Esophagus muscularis mucosa (tissue), 4 donors: ENCODE measurements around the gene PRR14. TPM values are rescaled to one million over a fixed set of nuclear protein-coding genes. Genes with fewer than 3 reads are reported as not detected.

ENCODE experiments used
- DNase-seq: peaks from one replicate; pipeline ENCODE4 v3.0.0-alpha.2; 2017; ENCODE audit errors: extremely low spot score
- H3K27ac ChIP-seq, 4 donors: fragments of 200-600 bp; sonication (generic); replicated peaks in 1 of 4; 1 replicate in 3 of 4; 2 replicates in 1 of 4; pipeline ENCODE4 v1.5.1; 2016 to 2019; ENCODE audit warnings: mild to moderate bottlenecking in 1 of 4
- H3K27me3 ChIP-seq, 4 donors: fragments of 200-600 bp; sonication (generic); one replicate each; pipeline versions ENCODE4 v1.5.1 to v1.6.0; 2016 to 2019
- H3K36me3 ChIP-seq, 4 donors: fragments of 200-600 bp; sonication (generic); one replicate each; pipeline ENCODE4 v1.5.1; 2016 to 2019
- H3K4me1 ChIP-seq, 4 donors: fragments of 200-600 bp; sonication (generic); one replicate each; pipeline ENCODE4 v1.5.1; 2016 to 2019
- H3K4me3 ChIP-seq, 4 donors: fragments of 200-600 bp; sonication (generic); 1 replicate in 2 of 4; 2 replicates in 2 of 4; pipeline ENCODE4 v1.5.1; 2016 to 2019; ENCODE audit warnings: mild to moderate bottlenecking in 4 of 4, moderate library complexity in 1 of 4
- H3K9me3 ChIP-seq, 4 donors: fragments of 200-600 bp; sonication (generic); 1 replicate in 3 of 4; 2 replicates in 1 of 4; pipeline ENCODE4 v1.5.1; 2016 to 2019
- CTCF ChIP-seq, 3 experiments: fragments of 200-600 bp in 2 of 3; fragments of 450-650 bp in 1 of 3; sonication (generic) in 2 of 3; IDR thresholded peaks; one replicate each; pipeline ENCODE4 v1.5.1; 2017 to 2019; ENCODE audit warnings: antibody characterized with exemption in 3 of 3, mild to moderate bottlenecking in 2 of 3, moderate library complexity in 1 of 3
- EP300 ChIP-seq: sonication (generic); formaldehyde crosslinking; IDR thresholded peaks from one replicate; pipeline ENCODE4 v1.6.1; 2017; ENCODE audit warnings: antibody characterized with exemption
- POLR2A ChIP-seq: fragments of 450-650 bp; IDR thresholded peaks from one replicate; pipeline ENCODE4 v1.6.1; 2017; ENCODE audit warnings: antibody characterized with exemption, moderate library complexity, mild to moderate bottlenecking, low read depth
- POLR2AphosphoS5 ChIP-seq, 2 donors: sonication (generic); formaldehyde crosslinking; IDR thresholded peaks; one replicate each; pipeline ENCODE4 v1.6.1; 2017; ENCODE audit warnings: antibody characterized with exemption in 2 of 2
- WGBS: methylation state at CpG from one replicate; pipeline ENCODE4 v1.1.5; 2018; 5-methylcytosine and 5-hydroxymethylcytosine counted together
- intact Hi-C: fragments of 100-400 bp; cut with DNase I; formaldehyde crosslinking; loops from one replicate; pipeline ENCODE4 v1.15.1; 2023
- small RNA-seq, 3 donors: library from RNA; depleted of rRNA; stranded (forward); fragments of <200 nt; gene quantifications; one replicate each; pipeline ENCODE3, GENCODE V24; 2016
- total RNA-seq, 4 donors: library from RNA; depleted of rRNA; stranded (reverse); fragments of >200 nt; gene quantifications; one replicate each; pipeline versions ENCODE4 v1.1.0 to v1.2.1, GENCODE V29; 2016

The PRR14 gene
- total RNA-seq, 4 donors from 2014 or later = 30.3 to 54.0 (median 41.2) TPM

- DNase-seq = no peak
- peaks cover 81 to 92% (median 89%) of the 10 kb centered on the region in 4 donors for H3K36me3 ChIP-seq
Measured at GRCh38 chr16:30703971-30704370, 53.2 kb downstream of the PRR14 start.

More at GRCh38 chr16:30703971-30704370, 53.2 kb downstream of the PRR14 start:
- H3K4me1 ChIP-seq = peaks cover 19 to 21% (median 20%) of the 10 kb centered on the region in 4 donors
- H3K9me3 ChIP-seq = no peaks in the 10 kb centered on the region
- no peak overlapping the region for H3K27ac ChIP-seq
- WGBS = 91% methylated on average over 10 of the region's 10 CpGs
- H3K27me3 ChIP-seq = no peaks in the 10 kb centered on the region
- TF ChIP-seq EP300 (no peak), CTCF (IDR thresholded peaks at IDR 0.05) (no peak), POLR2AphosphoS5 (IDR thresholded peaks at IDR 0.05) (no peak), POLR2A (no peak)
- no peak overlapping the region for H3K4me3 ChIP-seq
- intact Hi-C loops = no loop called here

Small RNA genes lying within 50 kb of the gene (small RNA-seq; reads per million reads assigned to genes)
- gene AC093249.1 = 0 reads per million in 3 donors
- 0 reads per million in 3 donors for gene RNU6-1043P
- 0 reads per million in 3 donors for gene RNU6-416P

Other genes starting within 250 kb of the PRR14 start
- 10 to 100 TPM; 20.1 to 25.3 (median 22.7) TPM for gene ZNF771, start 243.4 kb upstream of the PRR14 start, total RNA-seq
- 10 to 100 TPM; 11.1 to 21.7 (median 14.1) TPM for gene DCTPP1, start 220.9 kb upstream of the PRR14 start, total RNA-seq
- gene SEPHS2, start 205.1 kb upstream of the PRR14 start, total RNA-seq = 10 to 100 TPM; 26.5 to 37.6 (median 33.8) TPM
- gene ITGAL, start 178.2 kb upstream of the PRR14 start, total RNA-seq = 1 to 10 TPM; 1.5 to 2.7 (median 2.5) TPM
- gene ZNF768, start 124.4 kb upstream of the PRR14 start, total RNA-seq = 10 to 100 TPM; 46.9 to 91.5 (median 64.0) TPM
- gene ZNF747, start 116.1 kb upstream of the PRR14 start, total RNA-seq = 10 to 100 TPM; 15.2 to 29.6 (median 22.3) TPM
- gene ZNF764, start 92.6 kb upstream of the PRR14 start, total RNA-seq = 10 to 100 TPM in 3 of 4 donors, 1 to 10 TPM in 1; 8.7 to 14.0 (median 11.3) TPM
- 10 to 100 TPM; 17.6 to 33.4 (median 23.5) TPM for gene ZNF688, start 79.2 kb upstream of the PRR14 start, total RNA-seq
- 10 to 100 TPM in 1 of 4 donors, 1 to 10 TPM in 3; 6.8 to 10.9 (median 7.3) TPM for gene ZNF785, start 65.3 kb upstream of the PRR14 start, total RNA-seq
- 10 to 100 TPM in 3 of 4 donors, 1 to 10 TPM in 1; 9.1 to 14.5 (median 13.9) TPM for gene ZNF689, start 40.6 kb upstream of the PRR14 start, total RNA-seq
- gene FBRS, start 7.5 kb downstream of the PRR14 start, total RNA-seq = 10 to 100 TPM; 26.2 to 63.4 (median 37.8) TPM
- gene SRCAP, start 48.2 kb downstream of the PRR14 start, total RNA-seq = 10 to 100 TPM; 31.6 to 59.3 (median 41.0) TPM
- gene PHKG2, start 97.5 kb downstream of the PRR14 start, total RNA-seq = 10 to 100 TPM; 22.4 to 25.8 (median 23.5) TPM
- gene CFAP119, start 111.1 kb downstream of the PRR14 start, total RNA-seq = 1 to 10 TPM in 2 of 4 donors, under 1 TPM in 2; 0.42 to 2.9 (median 1.4) TPM
- gene RNF40, start 111.4 kb downstream of the PRR14 start, total RNA-seq = 10 to 100 TPM; 61.9 to 86.9 (median 67.0) TPM
- gene ZNF629, start 136.2 kb downstream of the PRR14 start, total RNA-seq = 10 to 100 TPM; 10.4 to 17.1 (median 15.4) TPM
- 10 to 100 TPM; 42.1 to 57.9 (median 45.5) TPM for gene BCL7C, start 243.1 kb downstream of the PRR14 start, total RNA-seq
- gene CTF1, start 245.7 kb downstream of the PRR14 start, total RNA-seq = 10 to 100 TPM in 2 of 4 donors, 1 to 10 TPM in 2; 6.2 to 18.8 (median 10.9) TPM